H1 (cell line): ENCODE data around the gene E2F3. TPM values are rescaled to one million over a fixed set of nuclear protein-coding genes. Genes with fewer than 3 reads are reported as not detected.

Source experiments
- CTCF ChIA-PET: fragments of 300-600 bp; sonication (Branson Sonifier 250); formaldehyde crosslinking; loops from one replicate; lab custom pipeline; 2021; ENCODE audit not compliant: partially characterized antibody; lab: Charles Lee
- POLR2A ChIA-PET: fragments of 300-600 bp; sonication (Branson Sonifier 250); formaldehyde crosslinking; loops from one replicate; lab custom pipeline; 2021; ENCODE audit warnings: inconsistent platforms; ENCODE audit not compliant: partially characterized antibody; lab: Charles Lee
- DNase-seq, 2 experiments: peaks; one replicate each; pipeline versions ENCODE4 v3.0.0 to v3.0.0-alpha.2; 2010 to 2022; ENCODE audit warnings: low spot score in 2 of 2, low read depth in 1 of 2, mixed read lengths in 1 of 2
- FAIRE-seq: peaks from 2 replicates; lab custom pipeline; 2011; peaks lifted over from hg19 to GRCh38; lab: Jason Lieb, UNC
- H2AFZ ChIP-seq: 2 replicates; pipeline ENCODE4 v1.8.1; 2012; ENCODE audit warnings: low read length, inconsistent platforms
- H2AK5ac ChIP-seq: 2 replicates; pipeline ENCODE4 v1.6.1; 2013; ENCODE audit warnings: low read depth, low read length
- H2BK120ac ChIP-seq: replicated peaks from 2 replicates; pipeline ENCODE3; 2013; ENCODE audit warnings: low read depth, low read length, inconsistent platforms
- H2BK12ac ChIP-seq: 2 replicates; pipeline ENCODE4 v1.6.1; 2013; ENCODE audit warnings: low read depth, low read length
- H2BK15ac ChIP-seq: 2 replicates; pipeline ENCODE4 v1.6.1; 2013; ENCODE audit warnings: low read length
- H2BK20ac ChIP-seq: 2 replicates; pipeline ENCODE4 v1.6.1; 2013; ENCODE audit warnings: low read length
- H2BK5ac ChIP-seq: 2 replicates; pipeline ENCODE4 v1.6.1; 2013; ENCODE audit warnings: low read depth, low read length
- H3K14ac ChIP-seq: 2 replicates; pipeline ENCODE4 v1.6.1; 2013; ENCODE audit warnings: inconsistent platforms; ENCODE audit not compliant: insufficient read length
- H3K18ac ChIP-seq: 2 replicates; pipeline ENCODE4 v1.6.1; 2013; ENCODE audit warnings: low read length; ENCODE audit errors: extremely low read depth
- H3K23ac ChIP-seq: 2 replicates; pipeline ENCODE4 v1.6.1; 2013; ENCODE audit warnings: inconsistent platforms; ENCODE audit not compliant: insufficient read length
- H3K23me2 ChIP-seq: 2 replicates; pipeline ENCODE4 v1.6.1; 2013; ENCODE audit warnings: low read depth, low read length
- H3K27ac ChIP-seq: 2 replicates; pipeline ENCODE4 v1.6.1; 2011; ENCODE audit warnings: low read depth, low read length, inconsistent platforms
- H3K27me3 ChIP-seq, 4 experiments: replicated peaks in 1 of 4; 1 replicate in 1 of 4; 2 replicates in 3 of 4; pipeline versions ENCODE4 v1.6.1 to v1.8.1; 2011 to 2013; ENCODE audit warnings: low read length in 3 of 4, mild to moderate bottlenecking in 3 of 4, inconsistent platforms in 2 of 4, mixed read lengths in 2 of 4, moderate library complexity in 1 of 4; ENCODE audit not compliant: control insufficient read depth in 3 of 4, insufficient read depth in 3 of 4; ENCODE audit errors: extremely low read depth in 1 of 4
- H3K36me3 ChIP-seq, 4 experiments: 2 replicates each; pipeline versions ENCODE4 v1.6.1 to v1.8.1; 2011 to 2013; ENCODE audit warnings: mild to moderate bottlenecking in 4 of 4, low read length in 3 of 4, moderate library complexity in 2 of 4, control low read depth in 1 of 4, inconsistent platforms in 1 of 4; ENCODE audit not compliant: insufficient read depth in 4 of 4, control insufficient read depth in 2 of 4
- H3K4ac ChIP-seq: replicated peaks from 2 replicates; pipeline ENCODE3; 2013; ENCODE audit warnings: low read length, low read depth, mixed read lengths, inconsistent platforms; ENCODE audit not compliant: insufficient read length
- H3K4me1 ChIP-seq, 4 experiments: replicated peaks in 1 of 4; 1 replicate in 1 of 4; 2 replicates in 3 of 4; pipeline versions ENCODE4 v1.6.1 to v1.8.1; 2011 to 2013; ENCODE audit warnings: low read length in 3 of 4, inconsistent platforms in 2 of 4, mixed read lengths in 1 of 4; ENCODE audit not compliant: insufficient read depth in 4 of 4, control insufficient read depth in 3 of 4
- H3K4me2 ChIP-seq, 2 experiments: 2 replicates each; pipeline versions ENCODE4 v1.6.1 to v1.8.1; 2011 to 2013; ENCODE audit warnings: low read depth in 2 of 2, low read length in 2 of 2, control low read depth in 1 of 2, inconsistent platforms in 1 of 2, mild to moderate bottlenecking in 1 of 2; ENCODE audit not compliant: insufficient read depth in 1 of 2
- H3K4me3 ChIP-seq, 4 experiments: fragments of 200-600, 300-600 bp in 1 of 4; sonication (generic), shearing (Covaris generic), sonication (Bioruptor Twin) in 1 of 4; 2 replicates each; pipeline versions ENCODE4 v1.5.1 to v1.8.1; 2011 to 2016; ENCODE audit warnings: low read length in 4 of 4, low read depth in 3 of 4, control low read depth in 2 of 4, inconsistent platforms in 2 of 4, mild to moderate bottlenecking in 2 of 4, mixed read lengths in 1 of 4, moderate library complexity in 1 of 4; ENCODE audit not compliant: insufficient read depth in 2 of 4; ENCODE audit errors: extremely low read depth in 1 of 4
- H3K56ac ChIP-seq: replicated peaks from 2 replicates; pipeline ENCODE3; 2013; ENCODE audit warnings: low read depth, mild to moderate bottlenecking, mixed read lengths, low read length, inconsistent platforms; ENCODE audit not compliant: insufficient read length
- H3K79me1 ChIP-seq: 2 replicates; pipeline ENCODE4 v1.6.1; 2013; ENCODE audit warnings: low read depth, low read length, control low read depth
- H3K79me2 ChIP-seq, 2 experiments: 2 replicates each; pipeline versions ENCODE4 v1.6.1 to v1.8.1; 2012 to 2013; ENCODE audit warnings: low read length in 2 of 2, mild to moderate bottlenecking in 2 of 2, inconsistent platforms in 1 of 2; ENCODE audit not compliant: insufficient read depth in 2 of 2, control insufficient read depth in 1 of 2
- H3K9ac ChIP-seq, 4 experiments: replicated peaks in 1 of 4; 1 replicate in 1 of 4; 2 replicates in 3 of 4; pipeline versions ENCODE4 v1.6.1 to v1.8.1; 2011 to 2013; ENCODE audit warnings: low read depth in 3 of 4, low read length in 3 of 4, control low read depth in 2 of 4, mild to moderate bottlenecking in 2 of 4, moderate library complexity in 2 of 4, inconsistent platforms in 1 of 4; ENCODE audit errors: extremely low read depth in 1 of 4
- H3K9me3 ChIP-seq, 2 experiments: 2 replicates each; pipeline versions ENCODE4 v1.6.1 to v1.8.1; 2012 to 2013; ENCODE audit warnings: mild to moderate bottlenecking in 2 of 2, moderate library complexity in 2 of 2, control low read depth in 1 of 2, inconsistent platforms in 1 of 2, low read depth in 1 of 2, low read length in 1 of 2, mixed read lengths in 1 of 2; ENCODE audit not compliant: insufficient read depth in 2 of 2
- H4K20me1 ChIP-seq, 2 experiments: replicated peaks in 1 of 2; 2 replicates each; pipeline versions ENCODE3 to v1.8.1; 2011 to 2013; ENCODE audit warnings: inconsistent platforms in 2 of 2, low read length in 2 of 2, mild to moderate bottlenecking in 1 of 2; ENCODE audit not compliant: insufficient read depth in 2 of 2, control insufficient read depth in 1 of 2
- H4K5ac ChIP-seq: 2 replicates; pipeline ENCODE4 v1.6.1; 2013; ENCODE audit warnings: low read length, low read depth, mixed read lengths, inconsistent platforms; ENCODE audit not compliant: insufficient read length
- H4K8ac ChIP-seq: 2 replicates; pipeline ENCODE4 v1.8.0; 2013; ENCODE audit warnings: mild to moderate bottlenecking, moderate library complexity, low read length, inconsistent platforms; ENCODE audit not compliant: insufficient read depth; ENCODE audit errors: extremely low read depth
- H4K91ac ChIP-seq: replicated peaks from 2 replicates; pipeline ENCODE3; 2013; ENCODE audit warnings: low read length, mixed read lengths, inconsistent platforms; ENCODE audit not compliant: insufficient read length
- BACH1 ChIP-seq: IDR thresholded peaks from 2 replicates; pipeline ENCODE4 v1.6.1; 2012; ENCODE audit warnings: low read length, improper control_type of control experiment
- CBX5 ChIP-seq: fragments of 300-800, 300-1000 bp; sonication (generic); IDR thresholded peaks from 2 replicates; pipeline ENCODE4 v1.7.1; 2016; ENCODE audit warnings: antibody characterized with exemption, low read length, low read depth
- CHD1 ChIP-seq: IDR thresholded peaks from 2 replicates; pipeline ENCODE4 v1.6.1; 2012; ENCODE audit warnings: low read depth, low read length, improper control_type of control experiment
- EGR1 ChIP-seq: IDR thresholded peaks from 2 replicates; pipeline ENCODE4 v1.6.1; 2011; ENCODE audit warnings: low read depth, low read length, borderline replicate concordance
- EP300 ChIP-seq, 2 experiments: IDR thresholded peaks; 1 replicate in 1 of 2; 2 replicates in 1 of 2; pipeline ENCODE4 v1.6.1; 2011 to 2012; ENCODE audit warnings: low read depth in 2 of 2, low read length in 2 of 2, mild to moderate bottlenecking in 2 of 2, borderline replicate concordance in 1 of 2, inconsistent platforms in 1 of 2, moderate library complexity in 1 of 2
- FOSL1 ChIP-seq: IDR thresholded peaks from 2 replicates; pipeline ENCODE4 v1.6.1; 2011; ENCODE audit warnings: mild to moderate bottlenecking, low read depth, low read length, moderate library complexity; ENCODE audit not compliant: insufficient read depth
- GTF2F1 ChIP-seq: IDR thresholded peaks from 2 replicates; pipeline ENCODE4 v1.6.1; 2012; ENCODE audit warnings: low read depth, low read length, improper control_type of control experiment, borderline replicate concordance
- JUND ChIP-seq: IDR thresholded peaks from 2 replicates; pipeline ENCODE4 v1.6.1; 2011; ENCODE audit warnings: mild to moderate bottlenecking, improper control_type of control experiment, low read length
- KDM4A ChIP-seq: IDR thresholded peaks from one replicate; pipeline ENCODE4 v1.7.1; 2012; ENCODE audit warnings: low read depth, mild to moderate bottlenecking, moderate library complexity, low read length, inconsistent platforms; ENCODE audit not compliant: severe bottlenecking
- NANOG ChIP-seq: IDR thresholded peaks from 2 replicates; pipeline ENCODE4 v1.6.1; 2011; ENCODE audit warnings: low read length, low read depth, mild to moderate bottlenecking, inconsistent platforms; ENCODE audit not compliant: insufficient read depth, poor library complexity, severe bottlenecking
- RBBP5 ChIP-seq: IDR thresholded peaks from 2 replicates; pipeline ENCODE4 v1.7.1; 2012; ENCODE audit warnings: low read depth, mild to moderate bottlenecking, inconsistent platforms, low read length, moderate library complexity, borderline replicate concordance
- SUZ12 ChIP-seq: fragments of 200-600 bp; sonication (generic); IDR thresholded peaks from 2 replicates; pipeline ENCODE4 v1.6.1; 2012; ENCODE audit warnings: mild to moderate bottlenecking, inconsistent platforms, low read length, moderate library complexity, mixed read lengths
- TBP ChIP-seq: IDR thresholded peaks from 2 replicates; pipeline ENCODE4 v1.6.1; 2011; ENCODE audit warnings: low read depth, low read length, improper control_type of control experiment
- WGBS, 2 experiments: shearing (Covaris generic) in 1 of 2; methylation state at CpG; one replicate each; pipeline versions ENCODE4 v1.1.6 to v1.1.7; 2013 to 2015; ENCODE audit warnings: low lambda C conversion rate in 2 of 2, mixed read lengths in 2 of 2, inconsistent platforms in 1 of 2, low coverage in 1 of 2, missing lambda C conversion rate in 1 of 2; ENCODE audit not compliant: insufficient replicate concordance in 2 of 2, insufficient coverage in 1 of 2, insufficient read length in 1 of 2; ENCODE audit errors: extremely low coverage in 1 of 2, missing lambda C conversion rate in 1 of 2; 5-methylcytosine and 5-hydroxymethylcytosine counted together
- polyA plus RNA-seq, 7 experiments: library from polyadenylated mRNA; depleted of rRNA in 3 of 7; stranded (reverse) in 5 of 7; unstranded in 2 of 7; fragments of >200 nt in 5 of 7; fragments of 200-250 nt in 2 of 7; gene quantifications; 1 replicate in 5 of 7; 2 replicates in 1 of 7; 4 replicates in 1 of 7; pipeline versions ENCODE4 v1.2.1 to v1.2.3, GENCODE V29; 2011 to 2013; ENCODE audit warnings: missing spikeins in 2 of 7, mixed read lengths in 2 of 7
- total RNA-seq: library from RNA; stranded (reverse); fragmentation: NEBNext Ultra II Directional; extraction: Animal tissue kit (Norgen Biotek cat#: 25700); gene quantifications from 2 replicates; pipeline ENCODE4 v1.2.1, GENCODE V29; 2021

The E2F3 gene
- total and polyA plus RNA-seq, 2 of the 8 experiments (the other 6 are each of a cell fraction or from before 2014, with no cell fraction given) = 14.9 to 42.2 TPM

DNA sequence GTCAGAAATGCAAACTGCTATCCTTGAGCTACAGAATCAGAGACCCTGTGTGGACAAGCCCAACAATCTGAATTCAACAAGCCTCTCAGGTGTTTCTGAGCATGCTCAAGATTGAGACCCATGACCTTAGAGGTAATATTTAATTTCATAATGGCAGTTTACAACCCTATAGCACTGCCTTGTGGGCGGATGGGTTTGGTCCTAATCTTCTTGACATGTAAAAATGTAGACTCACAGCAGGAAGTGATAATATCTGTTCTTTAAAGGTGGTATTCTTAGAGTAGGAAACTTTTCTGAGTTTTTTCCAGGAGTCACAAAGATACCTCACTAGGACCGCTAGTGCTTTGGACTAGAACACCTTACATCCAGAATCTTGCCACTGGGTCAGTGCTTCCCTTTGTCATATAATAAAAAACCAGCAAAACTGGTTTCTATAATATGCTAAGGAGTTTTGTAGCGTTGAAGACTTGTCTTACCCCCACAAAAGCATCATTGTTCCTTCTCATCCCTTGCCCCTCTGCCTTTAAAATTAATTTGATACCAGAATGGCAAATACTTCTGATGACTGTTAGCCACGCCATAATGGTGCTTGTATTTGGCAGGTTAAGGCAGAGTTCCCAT, 52.6 kb downstream of the E2F3 start:
- Histone ChIP-seq H3K14ac (no peak overlapping the region), H3K4ac (no peak overlapping the region), H2BK12ac (no peak overlapping the region), H4K8ac (no peak overlapping the region), H3K27me3 (no peaks in the 10 kb centered on the region), H3K4me2 (no peak overlapping the region), H2BK20ac (no peak overlapping the region), H2BK120ac (no peak overlapping the region), H3K27ac (no peak overlapping the region), H3K4me1 (peaks cover 0 to 3% (median 1%) of the 10 kb centered on the region in 4 experiments; a peak in 1 of 7 replicates), H3K23ac (no peak overlapping the region), H4K20me1 (peaks cover 9 to 15% of the 10 kb centered on the region in 2 experiments), H2AK5ac (no peak overlapping the region), H3K79me2 (peaks cover 4 to 96% of the 10 kb centered on the region in 2 experiments), H2BK5ac (no peak overlapping the region), H3K79me1 (peaks cover 9% of the 10 kb centered on the region; the same call in 1 of the 2 replicates), H3K18ac (no peak overlapping the region), H3K56ac (no peak overlapping the region), H3K4me3 (no peak overlapping the region), H3K9ac (no peak overlapping the region), H3K23me2 (no peaks in the 10 kb centered on the region), H4K5ac (no peak overlapping the region), H2BK15ac (no peak overlapping the region), H3K36me3 (no peaks in the 10 kb centered on the region; a peak in 1 of 8 replicates), H2AFZ (no peak overlapping the region), H4K91ac (no peak overlapping the region), H3K9me3 (no peaks in the 10 kb centered on the region)
- no peak for DNase-seq
- WGBS, 2 experiments = 92% methylated on average over 4 of the region's 4 CpGs; no CpG with 5 or more reads in 1 of the 2 experiments
- ChIA-PET POLR2A (interaction anchor here (1.2 to 2.1 kb wide), 3 partner anchors 9 to 50 kb away, joined by 3 to 6 read pairs (median 4); no protein-coding TSS in a partner anchor), CTCF (interaction anchor here (0.5 to 0.7 kb wide), 2 partner anchors 54 to 101 kb away, joined by 3 read pairs; no protein-coding TSS in a partner anchor)
- no peak for FAIRE-seq
- TF ChIP-seq RBBP5 (no peak), EP300 (IDR thresholded peaks at IDR 0.05; ENCODE audit: borderline replicate concordance in 1 of 2, low read depth in 2 of 2, low read length in 2 of 2) (no peak), SUZ12 (no peak), CBX5 (no peak), BACH1 (no peak), NANOG (no peak), GTF2F1 (no peak), EGR1 (no peak), TBP (no peak), KDM4A (no peak), JUND (no peak), FOSL1 (no peak), CHD1 (no peak)
